ENCODE results near the gene DHX16. TPM values are rescaled to one million over a fixed set of nuclear protein-coding genes. Genes with fewer than 3 reads are reported as not detected.

The DHX16 gene
- total RNA-seq, 1 donor from 2014 or later: 26.9 TPM

- Mint-ChIP-seq H3K27me3 (ENCODE audit: unreplicated experiment) (peaks cover 6% of the 10 kb centered on the region), H3K4me1 (ENCODE audit: low read depth, unreplicated experiment) (no peaks in the 10 kb centered on the region), H3K27ac (ENCODE audit: unreplicated experiment) (peak overlapping the region; percentile 11), H3K4me3 (ENCODE audit: unreplicated experiment) (no peak overlapping the region), H3K36me3 (ENCODE audit: unreplicated experiment) (peaks cover 5% of the 10 kb centered on the region), H3K9me3 (ENCODE audit: unreplicated experiment) (peaks cover 6% of the 10 kb centered on the region)
- TF ChIP-seq, protein P1, sequence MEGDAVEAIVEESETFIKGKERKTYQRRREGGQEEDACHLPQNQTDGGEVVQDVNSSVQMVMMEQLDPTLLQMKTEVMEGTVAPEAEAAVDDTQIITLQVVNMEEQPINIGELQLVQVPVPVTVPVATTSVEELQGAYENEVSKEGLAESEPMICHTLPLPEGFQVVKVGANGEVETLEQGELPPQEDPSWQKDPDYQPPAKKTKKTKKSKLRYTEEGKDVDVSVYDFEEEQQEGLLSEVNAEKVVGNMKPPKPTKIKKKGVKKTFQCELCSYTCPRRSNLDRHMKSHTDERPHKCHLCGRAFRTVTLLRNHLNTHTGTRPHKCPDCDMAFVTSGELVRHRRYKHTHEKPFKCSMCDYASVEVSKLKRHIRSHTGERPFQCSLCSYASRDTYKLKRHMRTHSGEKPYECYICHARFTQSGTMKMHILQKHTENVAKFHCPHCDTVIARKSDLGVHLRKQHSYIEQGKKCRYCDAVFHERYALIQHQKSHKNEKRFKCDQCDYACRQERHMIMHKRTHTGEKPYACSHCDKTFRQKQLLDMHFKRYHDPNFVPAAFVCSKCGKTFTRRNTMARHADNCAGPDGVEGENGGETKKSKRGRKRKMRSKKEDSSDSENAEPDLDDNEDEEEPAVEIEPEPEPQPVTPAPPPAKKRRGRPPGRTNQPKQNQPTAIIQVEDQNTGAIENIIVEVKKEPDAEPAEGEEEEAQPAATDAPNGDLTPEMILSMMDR (IDR thresholded peaks at IDR 0.05; ENCODE audit: partially characterized antibody, unreplicated experiment): no peak
- DNase-seq: no peak
Measured at GRCh38 chr6:30700340-30700739, 27.5 kb upstream of the DHX16 start.

DNA sequence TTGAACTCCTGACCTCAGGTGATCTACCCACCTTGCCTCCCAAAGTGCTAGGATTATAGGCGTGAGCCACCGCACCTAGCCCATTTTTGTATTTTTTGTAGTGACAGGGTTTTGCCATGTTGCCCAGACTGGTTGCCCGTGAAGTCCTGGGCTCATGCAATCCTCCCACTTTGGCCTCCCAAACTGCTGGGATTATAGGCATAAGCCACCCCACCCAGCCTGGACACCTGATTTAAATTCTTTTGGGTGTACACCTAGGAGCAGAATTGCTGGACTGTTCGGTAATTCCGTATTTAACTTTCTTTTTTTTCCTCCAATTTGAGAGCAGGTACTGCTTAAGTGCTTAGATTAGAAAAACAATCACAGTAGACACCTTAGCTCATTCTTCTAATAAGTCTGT is 23.6 kb upstream of the DHX16 start:
- no peak for DNase-seq
- no peak overlapping the region for H3K27ac Mint-ChIP-seq (ENCODE audit: unreplicated experiment)
- H3K4me1 Mint-ChIP-seq (ENCODE audit: low read depth, unreplicated experiment): peaks cover 6% of the 10 kb centered on the region
- no peak overlapping the region for H3K4me3 Mint-ChIP-seq (ENCODE audit: unreplicated experiment)
- no peaks in the 10 kb centered on the region for H3K9me3 Mint-ChIP-seq (ENCODE audit: unreplicated experiment)
- peaks cover 2% of the 10 kb centered on the region for H3K27me3 Mint-ChIP-seq (ENCODE audit: unreplicated experiment)
- TF ChIP-seq, protein P1 (IDR thresholded peaks at IDR 0.05; ENCODE audit: partially characterized antibody, unreplicated experiment): no peak
- H3K36me3 Mint-ChIP-seq (ENCODE audit: unreplicated experiment): no peaks in the 10 kb centered on the region

GRCh38 chr6:30691208-30691847 is 18.5 kb upstream of the DHX16 start:
- Mint-ChIP-seq H3K4me3 (ENCODE audit: unreplicated experiment) (peak overlapping the region; percentile 88), H3K36me3 (ENCODE audit: unreplicated experiment) (no peaks in the 10 kb centered on the region), H3K9me3 (ENCODE audit: unreplicated experiment) (peaks cover 19% of the 10 kb centered on the region), H3K27ac (ENCODE audit: unreplicated experiment) (peak overlapping the region; percentile 90), H3K27me3 (ENCODE audit: unreplicated experiment) (peaks cover 18% of the 10 kb centered on the region), H3K4me1 (ENCODE audit: low read depth, unreplicated experiment) (peaks cover 35% of the 10 kb centered on the region)
- no peak for DNase-seq
- TF ChIP-seq, protein P1 (IDR thresholded peaks at IDR 0.05; ENCODE audit: partially characterized antibody, unreplicated experiment): no peak

GRCh38 chr6:30690403-30691207 is 17.8 kb upstream of the DHX16 start, which contains the start of gene NRM:
Gene NRM, minus strand, starts transcription at chr6:30690984. Its CDS starts 10 bp downstream, at chr6:30690974.
- H3K4me1 Mint-ChIP-seq (ENCODE audit: low read depth, unreplicated experiment): peaks cover 35% of the 10 kb centered on the region
- peak within 1 kb of the TSS; percentile 100 for H3K27ac Mint-ChIP-seq (ENCODE audit: unreplicated experiment)
- TF ChIP-seq, protein P1 (IDR thresholded peaks at IDR 0.05; ENCODE audit: partially characterized antibody, unreplicated experiment): no peak
- no peaks in the 10 kb centered on the region for H3K36me3 Mint-ChIP-seq (ENCODE audit: unreplicated experiment)
- peak; percentile 92 for DNase-seq
- peaks cover 21% of the 10 kb centered on the region for H3K9me3 Mint-ChIP-seq (ENCODE audit: unreplicated experiment)
- peak within 1 kb of the TSS; percentile 100 for H3K4me3 Mint-ChIP-seq (ENCODE audit: unreplicated experiment)
- peaks cover 24% of the 10 kb centered on the region for H3K27me3 Mint-ChIP-seq (ENCODE audit: unreplicated experiment)

DNA sequence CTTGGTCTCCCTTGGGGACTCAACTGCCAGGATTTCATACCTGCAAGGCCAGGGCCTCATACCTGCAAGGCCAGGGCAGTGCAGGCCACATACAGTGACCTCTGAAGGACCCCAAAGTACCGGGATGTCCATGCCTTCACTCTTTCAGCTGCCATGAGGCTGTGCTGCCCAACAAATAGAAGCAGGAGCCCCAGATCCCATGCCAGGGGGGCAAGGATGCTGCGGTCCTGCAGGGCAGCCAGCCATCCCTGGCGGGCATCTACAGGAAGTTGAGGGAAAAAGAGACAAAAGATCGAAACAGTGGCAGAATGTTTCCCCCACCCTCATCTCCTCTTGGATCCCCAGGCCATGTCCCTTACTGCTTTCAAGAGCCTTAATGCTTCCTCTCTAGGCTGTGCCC is 17.2 kb upstream of the DHX16 start:
- Mint-ChIP-seq H3K27ac (ENCODE audit: unreplicated experiment) (peak overlapping the region; percentile 100), H3K4me1 (ENCODE audit: low read depth, unreplicated experiment) (peaks cover 40% of the 10 kb centered on the region), H3K4me3 (ENCODE audit: unreplicated experiment) (peak overlapping the region; percentile 100), H3K36me3 (ENCODE audit: unreplicated experiment) (peaks cover 4% of the 10 kb centered on the region), H3K27me3 (ENCODE audit: unreplicated experiment) (peaks cover 28% of the 10 kb centered on the region), H3K9me3 (ENCODE audit: unreplicated experiment) (peaks cover 25% of the 10 kb centered on the region)
- DNase-seq: no peak
- TF ChIP-seq, protein P1 (IDR thresholded peaks at IDR 0.05; ENCODE audit: partially characterized antibody, unreplicated experiment): no peak
